Activated naive CD4-positive, alpha-beta T cell treated with anti-CD3 and anti-CD28 coated beads for 36 hours (primary cell): ENCODE results near the gene SMARCC2. TPM values are rescaled to one million over a fixed set of nuclear protein-coding genes. Genes with fewer than 3 reads are reported as not detected.
"Not testable (repeated sequence)": the region's sequence is repeated elsewhere in the genome, so short reads cannot be mapped to it uniquely, and the experiment has no call there.

ENCODE experiments used
- CTCF ChIA-PET: fragments of 350-600 bp; sonication (Branson Sonifier 250); formaldehyde crosslinking; loops from one replicate; lab custom pipeline; 2021; ENCODE audit warnings: antibody characterized with exemption; lab: Charles Lee
- DNase-seq: peaks from one replicate; pipeline ENCODE4 v3.0.0-alpha.2; 2020
- H3K27ac Mint-ChIP-seq: one replicate; pipeline ENCODE4 v1.8.0; 2021; ENCODE audit warnings: mild to moderate bottlenecking, mixed read lengths
- H3K27me3 Mint-ChIP-seq: one replicate; pipeline ENCODE4 v1.8.0; 2021; ENCODE audit warnings: low read depth, mixed read lengths
- H3K36me3 Mint-ChIP-seq: one replicate; pipeline ENCODE4 v1.8.0; 2021; ENCODE audit warnings: low read depth, mixed read lengths
- H3K4me1 Mint-ChIP-seq: one replicate; pipeline ENCODE4 v1.8.0; 2021; ENCODE audit warnings: low read depth, mixed read lengths
- H3K4me3 Mint-ChIP-seq: one replicate; pipeline ENCODE4 v1.8.0; 2021; ENCODE audit warnings: mild to moderate bottlenecking, moderate library complexity, mixed read lengths
- H3K9me3 Mint-ChIP-seq: one replicate; pipeline ENCODE4 v1.8.0; 2021; ENCODE audit warnings: mixed read lengths
- intact Hi-C: fragments of 100-400 bp; cut with micrococcal nuclease; formaldehyde crosslinking; loops from one replicate; pipeline ENCODE4 v1.15.1; 2023
- total RNA-seq, 2 experiments: library from RNA; stranded (reverse); gene quantifications; one replicate each; pipeline ENCODE4 v1.2.3, GENCODE V29; 2021

SMARCC2 gene
- total RNA-seq, 2 experiments from 2014 or later, result 75.8 to 79.0 TPM

DNA sequence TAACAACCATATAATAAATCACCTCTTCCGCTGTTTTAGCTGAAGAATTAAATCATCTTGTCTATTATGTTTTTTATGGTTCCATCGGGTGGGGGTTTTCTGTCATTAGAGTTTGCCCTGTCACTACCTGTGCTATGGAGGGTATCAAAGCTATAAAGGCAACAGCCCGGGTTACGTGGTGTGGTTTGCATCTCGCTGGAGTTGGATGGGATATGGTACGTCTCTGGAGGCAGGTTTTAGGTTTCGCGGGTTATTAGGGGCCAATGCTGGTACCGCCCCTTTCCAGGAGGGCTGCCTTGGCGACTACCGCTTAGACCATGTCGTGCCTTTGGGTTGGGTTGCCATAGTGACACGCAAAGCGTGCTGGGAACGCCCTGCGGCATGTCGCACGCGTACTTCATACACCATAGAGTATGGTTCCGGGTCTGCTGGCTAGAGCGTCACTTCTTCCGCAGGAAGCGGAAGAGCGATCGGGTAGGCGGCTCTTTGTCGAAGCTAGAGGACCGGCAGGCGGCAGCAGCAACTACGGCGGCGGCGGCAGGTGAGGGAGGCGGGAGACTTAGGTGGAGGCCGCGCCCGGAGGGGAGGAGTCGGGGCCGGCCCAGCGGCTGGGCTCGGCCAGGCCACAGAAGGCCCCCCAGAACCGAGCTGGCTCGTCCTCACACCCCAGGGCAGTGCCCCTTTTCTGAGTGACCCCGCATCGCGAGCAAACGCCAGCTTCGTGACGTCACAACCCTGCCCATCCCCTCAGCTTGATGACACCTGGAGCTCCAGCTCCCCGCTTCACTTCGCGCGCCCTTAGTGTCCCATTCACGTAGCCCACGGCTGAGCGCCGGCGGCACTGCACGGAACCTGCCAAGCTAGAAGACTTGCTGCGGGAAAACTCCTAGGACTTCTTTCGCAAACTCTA is 71.2 kb downstream of the SMARCC2 start, which contains the start of gene ZC3H10:
ZC3H10 (plus strand) TSS at position 489 of the 910 bp plus-strand sequence. CDS start 2,297 bp downstream, outside the sequence.
- H3K36me3 Mint-ChIP-seq, result peaks cover 29% of the 10 kb centered on the region
- H3K27ac Mint-ChIP-seq, result peak within 1 kb of the TSS; percentile 99
- H3K9me3 Mint-ChIP-seq, result no peaks in the 10 kb centered on the region

DNA sequence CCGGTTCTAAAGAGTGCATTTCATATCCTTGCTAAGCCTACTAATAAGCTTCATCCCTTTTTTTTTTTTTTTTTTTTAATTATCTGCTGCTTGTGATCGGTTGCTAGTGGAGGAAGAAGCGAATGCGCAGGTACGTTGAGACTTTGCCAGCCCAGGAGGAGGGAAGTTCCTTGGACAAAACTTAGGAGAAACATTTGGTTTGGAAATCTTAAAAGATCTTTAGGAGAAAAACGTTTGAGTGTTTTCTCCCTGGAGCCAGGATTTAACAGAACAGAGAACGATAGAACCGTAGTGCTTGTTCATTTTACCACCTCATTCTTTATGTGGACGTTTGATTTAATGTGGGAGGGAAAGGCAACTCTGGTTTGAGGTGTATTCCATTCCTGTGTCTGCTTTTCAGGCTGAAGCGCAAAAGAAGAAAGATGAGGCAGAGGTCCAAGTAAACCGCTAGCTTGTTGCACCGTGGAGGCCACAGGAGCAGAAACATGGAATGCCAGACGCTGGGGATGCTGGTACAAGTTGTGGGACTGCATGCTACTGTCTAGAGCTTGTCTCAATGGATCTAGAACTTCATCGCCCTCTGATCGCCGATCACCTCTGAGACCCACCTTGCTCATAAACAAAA is 72.1 kb downstream of the SMARCC2 start:
- H3K27ac Mint-ChIP-seq, result peak overlapping the region; percentile 99
- DNase-seq, H3K9me3 Mint-ChIP-seq, H3K27me3 Mint-ChIP-seq: not testable (repeated sequence)
- CTCF ChIA-PET, result interaction anchor here (0.6 to 3.7 kb wide), 12 partner anchors 9 to 380 kb away, joined by 3 to 30 read pairs (median 6); partner anchors contain the start of genes IL23A, RAB5B, RNF41 and STAT2
- H3K4me1 Mint-ChIP-seq, result peaks cover 23% of the 10 kb centered on the region
- H3K4me3 Mint-ChIP-seq, result peak overlapping the region; percentile 97
- H3K36me3 Mint-ChIP-seq, result peaks cover 37% of the 10 kb centered on the region
- intact Hi-C loops, result loop anchor here (5.0 to 10.0 kb wide), 2 partner anchors 520 to 1132 kb away; partner anchors contain the start of gene TESPA1

More for the DNA sequence above, 71.2 kb downstream of the SMARCC2 start, which contains the start of gene ZC3H10:
- peaks cover 23% of the 10 kb centered on the region for H3K4me1 Mint-ChIP-seq
- peak within 1 kb of the TSS; percentile 97 for H3K4me3 Mint-ChIP-seq
- DNase-seq, result peak; percentile 99
- intact Hi-C loops, result loop anchor here (1.0 to 10.0 kb wide), 17 partner anchors 8 to 1133 kb away; partner anchors contain the start of genes ANKRD52, CS, DNAJC14 and IL23A
- CTCF ChIA-PET, result interaction anchor here (0.5 to 7.9 kb wide), 33 partner anchors 8 to 380 kb away, joined by 3 to 86 read pairs (median 5); partner anchors contain the start of genes ANKRD52, ESYT1, IL23A and MYL6B
- H3K27me3 Mint-ChIP-seq, result no peaks in the 10 kb centered on the region

DNA sequence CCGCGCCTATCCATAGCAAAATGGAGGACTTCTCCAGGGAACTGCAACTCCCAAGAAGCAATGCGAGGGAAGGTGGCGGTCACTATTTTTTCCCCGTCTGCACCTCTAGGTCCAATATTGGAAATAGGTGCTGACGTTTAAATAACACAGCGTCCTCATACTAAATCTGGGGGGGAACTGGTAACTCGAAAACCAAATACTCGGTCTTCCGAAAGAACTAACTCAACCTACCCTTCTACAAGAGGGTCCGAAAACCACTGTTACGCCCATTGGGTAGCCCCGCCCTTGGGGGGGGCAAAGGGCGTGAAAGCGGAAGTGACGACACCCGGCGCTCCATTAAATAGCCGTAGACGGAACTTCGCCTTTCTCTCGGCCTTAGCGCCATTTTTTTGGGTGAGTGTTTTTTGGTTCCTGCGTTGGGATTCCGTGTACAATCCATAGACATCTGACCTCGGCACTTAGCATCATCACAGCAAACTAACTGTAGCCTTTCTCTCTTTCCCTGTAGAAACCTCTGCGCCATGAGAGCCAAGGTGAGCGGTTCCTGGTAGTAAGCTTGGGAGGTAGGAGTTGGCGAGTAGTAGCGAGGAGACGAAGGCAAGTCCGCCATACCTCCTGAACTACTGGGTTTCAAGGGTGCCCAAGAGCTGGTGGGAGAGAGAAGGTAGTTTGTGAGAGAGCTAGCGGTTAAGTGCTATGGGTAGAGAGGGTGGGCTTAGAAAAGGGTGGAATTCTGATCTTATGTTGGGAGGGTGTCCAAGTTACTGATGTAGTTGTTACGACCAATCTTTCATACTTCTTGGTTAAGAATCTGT is 72.8 kb downstream of the SMARCC2 start, which contains the start of gene RPL41:
RPL41 (plus strand) TSS at position 367 of the 815 bp plus-strand sequence.
- CTCF ChIA-PET, result interaction anchor here (0.6 to 3.7 kb wide), 6 partner anchors 10 to 379 kb away, joined by 3 to 30 read pairs (median 5); partner anchors contain the start of gene RNF41
- H3K36me3 Mint-ChIP-seq, result peaks cover 41% of the 10 kb centered on the region

GRCh38 chr12:56115329-56115728 is 74.0 kb downstream of the SMARCC2 start:
- H3K4me3 Mint-ChIP-seq, result peak overlapping the region; percentile 97
- intact Hi-C loops, result loop anchor here (5.0 to 10.0 kb wide), 2 partner anchors 522 to 1131 kb away; partner anchors contain the start of gene TESPA1
- CTCF ChIA-PET, result interaction anchor here (1.6 kb wide), 1 partner anchor 10 kb away, joined by 6 read pairs; no protein-coding TSS in a partner anchor
- H3K4me1 Mint-ChIP-seq, result peaks cover 22% of the 10 kb centered on the region
- DNase-seq, result no peak
- peak overlapping the region; percentile 99 for H3K27ac Mint-ChIP-seq
- no peaks in the 10 kb centered on the region for H3K27me3 Mint-ChIP-seq
- no peaks in the 10 kb centered on the region for H3K9me3 Mint-ChIP-seq
- peaks cover 46% of the 10 kb centered on the region for H3K36me3 Mint-ChIP-seq

More for the DNA sequence above, 72.8 kb downstream of the SMARCC2 start, which contains the start of gene RPL41:
- peaks cover 23% of the 10 kb centered on the region for H3K4me1 Mint-ChIP-seq
- peak within 1 kb of the TSS; percentile 99 for H3K27ac Mint-ChIP-seq
- DNase-seq, result peak; percentile 96
- intact Hi-C loops, result loop anchor here (1.0 to 10.0 kb wide), 7 partner anchors 12 to 1132 kb away; partner anchors contain the start of genes BLOC1S1, PA2G4, RPS26 and TESPA1
- H3K4me3 Mint-ChIP-seq, result peak within 1 kb of the TSS; percentile 97
- no peaks in the 10 kb centered on the region for H3K9me3 Mint-ChIP-seq
- H3K27me3 Mint-ChIP-seq, result no peaks in the 10 kb centered on the region

DNA sequence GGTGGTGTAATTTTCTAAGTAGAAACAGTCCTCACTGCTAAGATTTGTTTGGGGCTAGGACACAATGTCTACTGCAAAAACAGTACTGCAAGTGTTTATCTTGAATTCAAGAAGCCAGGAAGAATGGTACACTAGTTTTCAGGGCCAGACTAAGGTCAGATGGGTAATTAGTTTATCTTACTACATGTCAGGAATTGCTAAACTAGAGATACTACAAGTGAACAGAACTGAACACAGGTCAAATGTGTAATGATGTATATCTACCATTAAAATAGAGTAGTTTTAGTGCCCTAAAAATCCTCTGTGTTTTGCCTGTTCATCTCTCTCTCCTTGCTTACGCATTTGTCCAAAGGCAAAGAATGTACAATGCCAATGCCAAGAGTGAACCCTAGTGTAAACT is 75.2 kb downstream of the SMARCC2 start:
- H3K27me3 Mint-ChIP-seq, result no peaks in the 10 kb centered on the region
- no peak for DNase-seq
- intact Hi-C loops, result loop anchor here (10.0 kb wide), 1 partner anchor 1129 kb away; the partner anchor contains the start of gene TESPA1
- H3K9me3 Mint-ChIP-seq, result no peaks in the 10 kb centered on the region
- H3K36me3 Mint-ChIP-seq, result peaks cover 55% of the 10 kb centered on the region
- CTCF ChIA-PET, result interaction anchor here (1.1 kb wide), 1 partner anchor 14 kb away, joined by 3 read pairs; the partner anchor contains the start of gene ESYT1
- peak overlapping the region; percentile 61 for H3K27ac Mint-ChIP-seq
- H3K4me3 Mint-ChIP-seq, result no peak overlapping the region
- H3K4me1 Mint-ChIP-seq, result peaks cover 11% of the 10 kb centered on the region

Other genes starting within 250 kb of the SMARCC2 start
- gene PMEL, start 223.4 kb downstream of the SMARCC2 start, total RNA-seq, result 1 to 10 TPM; 1.2 to 1.5 TPM
- gene CDK2, start 222.7 kb downstream of the SMARCC2 start, total RNA-seq, result 100 to 1,000 TPM; 121 to 126 TPM
- gene RAB5B, start 215.4 kb downstream of the SMARCC2 start, total RNA-seq, result 10 to 100 TPM; 33.2 to 35.7 TPM
- 1 to 10 TPM; 1.7 to 2.2 TPM for gene SUOX, start 192.2 kb downstream of the SMARCC2 start, total RNA-seq
- gene IKZF4, start 168.4 kb downstream of the SMARCC2 start, total RNA-seq, result 1 to 10 TPM; 7.5 to 8.2 TPM
- gene RPS26, start 147.6 kb downstream of the SMARCC2 start, total RNA-seq, result 10 to 100 TPM; 31.0 to 37.3 TPM
- gene ERBB3, start 109.3 kb downstream of the SMARCC2 start, total RNA-seq, result 1 to 10 TPM; 1.0 to 1.9 TPM
- 100 to 1,000 TPM; 398 to 411 TPM for gene PA2G4, start 84.9 kb downstream of the SMARCC2 start, total RNA-seq
- gene RPL41, start 72.8 kb downstream of the SMARCC2 start, total RNA-seq, result 1,000 to 10,000 TPM; 5,971 to 6,299 TPM
- 1 to 10 TPM; 6.4 to 6.6 TPM for gene ZC3H10, start 71.2 kb downstream of the SMARCC2 start, total RNA-seq
- 10 to 100 TPM; 87.4 to 88.9 TPM for gene ESYT1, start 61.2 kb downstream of the SMARCC2 start, total RNA-seq
- gene MYL6B, start 36.9 kb downstream of the SMARCC2 start, total RNA-seq, result 10 to 100 TPM; 49.2 to 57.5 TPM
- 100 to 1,000 TPM; 841 to 868 TPM for gene MYL6, start 31.1 kb downstream of the SMARCC2 start, total RNA-seq
- 10 to 100 TPM; 26.0 TPM for gene RNF41, start 32.4 kb upstream of the SMARCC2 start, total RNA-seq
- gene NABP2, start 34.9 kb upstream of the SMARCC2 start, total RNA-seq, result 10 to 100 TPM; 57.4 to 59.0 TPM
- gene SLC39A5, start 40.6 kb upstream of the SMARCC2 start, total RNA-seq, result 1 to 10 TPM in 1 of 2 experiments, under 1 TPM in 1; 0.98 to 1.8 TPM
- 10 to 100 TPM; 23.6 to 25.6 TPM for gene ANKRD52, start 68.9 kb upstream of the SMARCC2 start, total RNA-seq
- 1 to 10 TPM; 3.5 to 6.1 TPM for gene COQ10A, start 77.5 kb upstream of the SMARCC2 start, total RNA-seq
- 100 to 1,000 TPM; 330 to 336 TPM for gene CS, start 110.8 kb upstream of the SMARCC2 start, total RNA-seq
- 10 to 100 TPM; 47.5 to 57.3 TPM for gene CNPY2, start 126.5 kb upstream of the SMARCC2 start, total RNA-seq
- 10 to 100 TPM; 82.7 to 85.4 TPM for gene PAN2, start 144.5 kb upstream of the SMARCC2 start, total RNA-seq
- 10 to 100 TPM in 1 of 2 experiments, 1 to 10 TPM in 1; 9.0 to 12.6 TPM for gene IL23A, start 149.4 kb upstream of the SMARCC2 start, total RNA-seq
- gene STAT2, start 170.6 kb upstream of the SMARCC2 start, total RNA-seq, result 100 to 1,000 TPM; 109 to 119 TPM
- not detected for gene APOF, start 173.4 kb upstream of the SMARCC2 start, total RNA-seq